Activated CD8-positive, alpha-beta memory T cell treated with anti-CD3 and anti-CD28 coated beads for 4 hours (primary cell): Measurements from ENCODE around the gene ARMC8.
A peak's percentile ranks its signal among the peaks of the same experiment; 100 is the strongest.
"Not testable (repeated sequence)": the region's sequence is repeated elsewhere in the genome, so short reads cannot be mapped to it uniquely, and the experiment has no call there.

ENCODE experiments used
- DNase-seq, 2 donors: peaks; one replicate each; pipeline ENCODE4 v3.0.0-alpha.2; 2020; ENCODE audit warnings: low read depth in 2 of 2

The ARMC8 gene

GRCh38 chr3:138187296-138188012, at the start of gene ARMC8:
Gene ARMC8 (plus strand): TSS chr3:138187301. CDS start chr3:138187555, 254 bp downstream.
- no peak for DNase-seq

GRCh38 chr3:138137861-138138260, 49.2 kb upstream of the ARMC8 start:
- no peak for DNase-seq

GRCh38 chr3:138139691-138140090, 47.4 kb upstream of the ARMC8 start:
- DNase-seq = no peak

- DNase-seq = no peak
Observed at GRCh38 chr3:138140940-138141339, 46.2 kb upstream of the ARMC8 start.

- not testable (repeated sequence) for DNase-seq
Observed at GRCh38 chr3:138142181-138142580, 44.9 kb upstream of the ARMC8 start.

GRCh38 chr3:138148503-138148902, 38.6 kb upstream of the ARMC8 start:
- no peak for DNase-seq

GRCh38 chr3:138154534-138154933, 32.6 kb upstream of the ARMC8 start:
- DNase-seq = no peak

- no peak for DNase-seq
Observed at GRCh38 chr3:138157743-138158142, 29.4 kb upstream of the ARMC8 start.

GRCh38 chr3:138165061-138165460, 22.0 kb upstream of the ARMC8 start:
- DNase-seq = no peak

- no peak for DNase-seq
Observed at GRCh38 chr3:138172625-138173024, 14.5 kb upstream of the ARMC8 start.

- DNase-seq = no peak
Observed at GRCh38 chr3:138173769-138174420, 13.2 kb upstream of the ARMC8 start.

- DNase-seq = peak; percentile 39 to 55
Observed at GRCh38 chr3:138174421-138175131, 12.5 kb upstream of the ARMC8 start, which contains the start of gene DBR1. Gene DBR1 (minus strand): TSS chr3:138174921. CDS start chr3:138174795, 126 bp downstream.

- DNase-seq = no peak
Observed at GRCh38 chr3:138180375-138181029, 6.6 kb upstream of the ARMC8 start.

GRCh38 chr3:138184994-138185393, 2.1 kb upstream of the ARMC8 start:
- DNase-seq = no peak

- DNase-seq = no peak
Observed at GRCh38 chr3:138186221-138186620, 880 bp upstream of the ARMC8 start.

GRCh38 chr3:138186803-138187295, 252 bp upstream of the ARMC8 start:
- peak; percentile 79 to 81 for DNase-seq

GRCh38 chr3:138188013-138188730, 1.1 kb downstream of the ARMC8 start:
- DNase-seq = peak in 1 of 2 donors; percentile 5

GRCh38 chr3:138195481-138195880, 8.4 kb downstream of the ARMC8 start:
- DNase-seq = no peak

GRCh38 chr3:138196023-138196422, 8.9 kb downstream of the ARMC8 start:
- no peak for DNase-seq

GRCh38 chr3:138197058-138197457, 10.0 kb downstream of the ARMC8 start:
- no peak for DNase-seq

GRCh38 chr3:138197524-138197923, 10.4 kb downstream of the ARMC8 start:
- DNase-seq = no peak
